GM18498 (cell line): ENCODE data around the gene PARN.
"Not testable (repeated sequence)": the region's sequence is repeated elsewhere in the genome, so short reads cannot be mapped to it uniquely, and the experiment has no call there.

Experiments
- ATAC-seq: cut with Tn5 transposase; IDR thresholded peaks from one replicate; pipeline ENCODE4 v1.9.1; 2021; ENCODE audit warnings: mild to moderate bottlenecking, moderate library complexity; ENCODE audit not compliant: unreplicated experiment

PARN gene

DNA sequence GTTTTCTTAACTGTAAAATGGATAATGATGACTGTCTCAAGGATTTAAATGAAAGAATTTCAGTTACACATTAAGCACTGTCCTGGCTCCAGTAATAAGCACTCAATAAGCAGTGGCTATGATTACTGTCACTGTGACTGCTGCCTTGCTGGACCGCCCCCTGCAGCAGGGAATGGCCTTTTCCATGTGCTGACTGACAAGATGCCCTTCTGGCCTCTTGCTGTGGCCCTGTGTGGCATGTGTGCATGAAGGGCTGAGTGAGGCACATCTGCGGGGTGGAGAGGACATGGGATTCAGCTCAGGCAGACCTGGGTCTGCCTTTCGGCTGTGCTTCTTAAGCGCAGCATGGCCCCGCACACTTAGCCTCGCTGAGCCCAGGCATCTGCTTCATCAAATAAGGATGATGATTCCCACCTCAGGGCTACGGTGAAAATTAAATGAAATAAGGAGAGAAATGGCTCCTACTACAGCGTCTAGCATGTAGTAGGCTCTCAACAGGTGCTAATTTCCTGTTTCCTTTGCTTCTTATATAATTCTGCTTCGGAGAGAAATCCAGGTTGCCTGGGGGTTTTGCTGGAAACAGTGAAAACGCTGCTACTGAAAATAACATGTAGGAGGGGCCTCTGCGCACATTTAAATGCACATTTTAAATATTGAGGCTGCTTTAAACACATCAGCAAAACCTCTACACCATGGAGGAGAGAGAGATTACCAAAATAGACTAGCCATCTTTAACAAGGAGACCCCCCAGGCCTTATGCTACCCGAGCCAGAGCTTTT lies 183.9 kb downstream of the PARN start:
- ATAC-seq = no peak

DNA sequence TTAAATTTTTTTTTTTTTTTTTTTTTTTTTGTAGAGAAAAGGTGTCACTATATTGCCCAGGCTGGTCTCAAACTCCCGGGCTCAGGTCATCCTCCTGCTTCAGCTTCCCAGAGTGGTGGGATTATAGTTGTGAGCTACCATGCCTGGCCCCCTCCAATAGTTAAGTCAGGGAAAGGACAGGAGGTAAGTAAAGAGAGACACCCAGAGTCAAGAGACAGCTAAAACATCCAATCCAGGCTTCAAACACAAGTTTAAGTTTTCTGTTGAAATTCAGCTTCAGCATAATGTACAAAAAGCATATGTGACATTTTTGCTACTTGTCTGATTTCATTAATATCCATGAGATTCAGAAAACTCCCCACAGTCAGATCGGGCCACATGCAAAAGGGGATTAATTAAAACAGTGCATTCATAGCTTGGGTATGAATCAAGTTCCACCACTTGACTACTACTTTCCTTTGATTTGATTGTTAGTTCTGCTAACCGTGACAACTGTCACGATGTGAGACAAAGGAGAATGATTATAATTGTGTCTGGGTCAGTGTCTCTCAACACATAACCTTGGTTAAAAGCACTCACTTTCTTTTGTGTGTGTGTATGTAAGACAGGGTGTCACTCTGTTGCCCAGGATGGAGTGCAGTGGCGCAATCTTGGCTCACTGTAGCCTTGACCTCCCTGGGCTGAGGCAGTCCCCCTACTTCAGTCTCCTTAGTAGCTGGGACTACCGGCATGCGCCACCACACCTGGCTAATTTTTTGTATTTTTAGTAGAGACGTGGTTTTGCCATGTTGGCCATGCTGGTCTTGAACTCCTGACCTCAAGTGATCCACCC lies 184.9 kb downstream of the PARN start:
- ATAC-seq = no peak

DNA sequence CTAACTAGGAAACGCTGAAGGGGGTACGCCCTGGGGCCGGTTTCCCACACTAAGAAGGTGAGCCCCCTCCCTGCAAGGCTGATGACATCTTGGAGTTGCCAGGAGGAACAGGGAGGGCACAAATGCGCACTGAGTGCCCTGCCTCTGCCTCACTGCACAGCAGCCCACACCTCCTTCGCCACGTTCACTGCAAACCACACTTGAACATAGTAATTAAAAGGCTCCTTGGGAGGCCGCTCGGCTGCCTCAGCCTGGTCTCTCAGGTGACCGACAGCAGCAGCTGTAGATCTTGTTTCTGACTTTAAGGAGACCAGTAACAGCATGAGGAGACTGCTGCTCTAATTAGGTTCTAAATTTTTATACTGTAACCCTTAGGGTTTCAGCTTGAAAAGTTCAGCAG lies 188.5 kb downstream of the PARN start:
- ATAC-seq = not testable (repeated sequence)

DNA sequence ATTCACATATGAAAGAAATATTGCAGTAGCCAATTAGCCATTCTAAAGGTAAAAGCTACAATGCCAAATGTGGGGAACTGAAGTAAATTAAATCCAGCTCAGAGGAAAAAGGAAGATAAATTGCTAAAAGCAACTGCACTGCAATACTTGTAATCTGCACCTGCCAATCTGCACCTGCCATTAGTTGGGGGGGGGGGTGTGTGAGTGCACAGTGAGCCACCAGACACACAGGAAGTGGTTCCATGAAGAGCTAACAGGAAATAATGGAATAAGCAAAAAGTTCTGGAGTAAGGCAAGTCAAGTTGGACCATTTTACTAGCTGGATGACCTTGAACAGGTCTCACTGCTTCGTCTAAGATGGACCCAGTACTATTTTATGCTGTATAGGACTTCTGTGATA lies 191.8 kb downstream of the PARN start:
- no peak for ATAC-seq

DNA sequence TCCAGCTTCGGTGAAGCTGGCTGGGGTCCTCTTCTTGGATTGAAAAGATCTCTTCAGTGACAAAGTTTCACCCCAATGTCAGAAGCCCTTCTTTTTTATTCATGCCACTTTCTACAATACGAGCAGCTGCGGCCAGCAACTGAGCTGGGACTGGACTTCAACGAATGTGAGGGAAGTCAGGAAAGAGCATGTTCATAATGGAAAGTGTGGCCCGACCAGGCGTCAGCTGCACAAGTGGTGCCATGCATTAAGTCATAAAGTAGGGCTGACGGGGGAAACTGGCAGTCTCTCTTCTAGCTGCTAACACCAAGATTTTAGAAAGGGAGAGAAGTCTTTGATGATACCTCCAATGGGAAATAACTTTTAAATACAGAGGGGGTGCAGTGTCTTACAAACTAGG lies 192.6 kb downstream of the PARN start:
- no peak for ATAC-seq

DNA sequence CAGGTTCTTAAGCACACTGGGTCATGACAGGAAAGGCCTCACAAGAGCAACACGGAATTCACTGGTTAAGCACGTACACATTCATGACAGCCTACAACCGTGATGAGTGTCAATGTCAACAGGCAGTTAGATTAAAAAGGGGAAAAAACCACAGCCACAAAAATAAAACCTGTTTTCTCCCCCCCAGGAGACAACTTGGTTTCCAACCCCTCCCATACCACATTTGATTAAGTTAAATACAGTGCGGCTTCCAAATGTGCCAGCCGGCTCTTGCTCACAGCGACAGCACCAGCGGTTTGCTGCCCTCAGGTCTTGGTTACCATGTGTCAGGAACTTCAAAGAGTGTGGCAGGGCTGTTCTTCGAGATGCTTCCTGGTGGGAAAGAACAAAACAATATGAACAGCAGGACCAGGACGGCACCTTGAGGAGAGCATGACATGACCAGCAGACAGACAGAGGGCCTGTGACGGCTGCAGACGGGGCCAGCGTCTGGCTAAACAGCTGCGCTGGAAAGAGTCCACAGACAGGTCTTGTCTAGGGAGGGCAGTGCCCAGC lies 193.6 kb downstream of the PARN start:
- ATAC-seq = no peak

DNA sequence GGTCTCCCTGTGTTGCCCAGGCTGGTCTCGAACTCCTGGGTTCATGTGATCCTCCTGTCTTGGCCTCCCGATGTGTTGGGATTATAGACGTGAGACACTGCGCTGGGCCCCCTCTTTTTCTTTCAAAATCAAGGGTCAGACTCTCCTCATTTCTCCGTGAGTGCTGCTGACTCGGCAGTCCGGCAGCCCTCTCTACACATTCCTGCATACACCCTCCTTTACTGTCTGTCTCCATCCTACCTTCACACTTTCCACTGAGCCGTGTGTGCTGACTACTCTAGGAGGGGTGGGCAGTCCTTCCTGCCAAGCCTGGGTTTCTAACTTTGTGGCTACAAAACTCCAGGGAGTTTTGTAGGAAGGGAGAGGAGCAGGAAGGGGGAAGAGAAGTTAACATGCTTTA lies 195.2 kb downstream of the PARN start:
- ATAC-seq = no peak

DNA sequence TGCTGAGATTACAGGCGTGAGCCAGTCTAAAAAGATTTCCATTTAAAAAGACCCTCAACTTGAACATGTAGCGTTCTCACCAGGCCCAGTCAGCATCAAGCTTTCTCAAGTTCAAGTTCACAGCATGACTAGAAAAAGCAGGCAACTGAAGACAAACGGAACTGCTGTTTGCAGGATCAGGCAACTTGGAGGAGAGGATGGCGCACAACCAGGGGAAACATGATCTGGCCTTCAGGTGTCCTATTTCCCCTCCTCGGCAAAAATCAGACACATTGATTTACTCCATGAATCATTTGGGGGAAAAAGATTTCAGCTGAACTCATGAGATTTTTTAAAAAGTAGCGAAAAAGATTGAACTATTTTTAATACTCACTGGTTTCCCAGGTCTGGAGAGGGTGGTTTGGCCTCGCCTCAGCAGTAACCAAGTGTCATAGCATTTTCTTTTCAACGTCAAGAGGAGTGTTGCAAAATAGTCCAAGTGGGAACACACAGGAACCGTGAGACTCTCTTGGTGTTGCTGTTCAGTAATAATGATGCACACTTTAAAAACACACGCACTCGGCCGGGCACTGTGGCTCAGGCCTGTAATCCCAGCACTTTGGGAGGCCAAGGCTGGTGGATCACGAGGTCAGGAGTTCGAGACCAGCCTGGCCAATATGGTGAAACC lies 201.0 kb downstream of the PARN start:
- ATAC-seq = not testable (repeated sequence)

DNA sequence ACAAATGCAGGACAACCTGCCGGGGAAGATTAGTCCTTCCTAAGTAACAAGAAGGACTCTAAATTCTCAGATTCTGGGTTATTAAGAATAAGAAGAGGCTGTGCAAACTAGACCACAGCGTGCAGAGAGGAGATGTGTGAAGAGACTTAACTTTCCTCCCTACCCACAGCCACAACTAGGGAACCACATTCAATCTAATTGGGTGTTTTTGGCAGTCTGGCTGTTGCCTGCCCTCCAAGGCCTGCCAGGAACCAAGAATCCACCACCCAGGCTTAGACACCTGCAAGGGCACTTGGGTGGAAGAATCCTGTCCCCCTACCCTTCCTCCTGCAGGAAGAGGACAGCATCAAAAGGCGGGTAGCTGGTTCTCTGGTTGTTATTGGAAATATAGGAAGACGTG lies 202.0 kb downstream of the PARN start:
- ATAC-seq = no peak

DNA sequence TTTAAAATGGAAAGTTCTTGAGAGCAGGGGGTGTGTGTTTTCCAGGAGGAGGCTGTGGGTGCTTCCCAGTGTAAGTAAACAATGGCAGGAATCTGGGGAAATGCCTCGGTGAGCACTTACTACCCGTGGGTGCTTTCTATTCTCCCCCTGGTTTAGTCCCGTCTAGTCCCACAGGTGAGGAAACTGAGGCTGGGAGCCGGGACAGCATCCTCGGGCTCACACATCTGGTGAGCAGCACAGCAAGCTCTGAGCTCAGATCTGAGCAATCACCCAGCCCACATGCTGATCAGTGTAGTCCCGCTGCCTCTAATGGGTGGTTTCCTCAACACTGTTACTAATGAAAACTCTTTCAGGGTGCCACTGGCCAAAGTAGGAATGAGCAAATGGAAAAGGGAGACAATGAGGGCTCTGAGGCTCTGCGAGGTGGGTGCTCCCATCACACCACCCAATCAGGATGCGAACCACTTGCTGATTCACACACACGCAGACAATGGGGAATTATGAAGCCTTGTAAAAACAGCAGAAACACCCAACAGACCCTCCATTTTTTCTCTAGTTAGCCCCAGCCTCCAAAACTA lies 202.6 kb downstream of the PARN start:
- ATAC-seq = no peak

DNA sequence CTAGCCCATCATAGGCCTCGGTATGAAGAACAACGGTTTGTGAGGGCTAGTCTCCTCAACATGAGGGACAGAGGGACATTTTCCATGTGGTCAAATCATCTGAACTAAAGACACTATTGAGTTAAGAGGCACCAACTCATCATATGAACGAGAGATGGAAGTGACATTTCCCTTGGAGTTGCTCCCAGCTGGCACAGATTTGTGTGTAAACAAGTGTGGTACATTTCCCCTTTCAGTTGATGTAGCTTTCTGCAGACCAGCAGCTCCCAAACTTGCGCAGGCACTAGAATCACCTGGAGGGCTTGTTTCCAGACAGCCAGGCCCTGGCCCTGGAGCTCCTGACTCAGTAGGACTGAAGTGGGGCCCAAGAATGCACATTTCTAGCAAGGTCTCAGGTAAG lies 205.5 kb downstream of the PARN start:
- no peak for ATAC-seq

DNA sequence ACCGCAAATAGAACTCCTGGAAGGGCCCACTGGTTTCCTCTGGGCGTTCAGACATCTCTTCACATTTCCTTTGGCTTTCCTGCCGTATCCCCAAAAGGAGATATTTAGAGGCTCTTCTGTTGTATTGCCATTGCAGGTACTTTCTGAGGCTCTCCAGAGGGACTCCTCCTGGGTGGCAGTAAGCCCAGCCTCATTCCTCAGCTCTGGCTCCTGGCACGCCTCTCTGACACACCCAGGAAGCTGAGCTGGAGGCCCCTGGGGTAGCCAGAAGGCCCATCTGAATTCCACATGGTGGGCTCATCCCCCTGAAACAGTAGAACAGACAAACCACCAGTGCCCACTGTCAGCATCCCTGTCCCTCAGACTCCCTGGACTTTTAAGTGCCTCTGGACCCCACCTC lies 206.7 kb downstream of the PARN start:
- no peak for ATAC-seq

DNA sequence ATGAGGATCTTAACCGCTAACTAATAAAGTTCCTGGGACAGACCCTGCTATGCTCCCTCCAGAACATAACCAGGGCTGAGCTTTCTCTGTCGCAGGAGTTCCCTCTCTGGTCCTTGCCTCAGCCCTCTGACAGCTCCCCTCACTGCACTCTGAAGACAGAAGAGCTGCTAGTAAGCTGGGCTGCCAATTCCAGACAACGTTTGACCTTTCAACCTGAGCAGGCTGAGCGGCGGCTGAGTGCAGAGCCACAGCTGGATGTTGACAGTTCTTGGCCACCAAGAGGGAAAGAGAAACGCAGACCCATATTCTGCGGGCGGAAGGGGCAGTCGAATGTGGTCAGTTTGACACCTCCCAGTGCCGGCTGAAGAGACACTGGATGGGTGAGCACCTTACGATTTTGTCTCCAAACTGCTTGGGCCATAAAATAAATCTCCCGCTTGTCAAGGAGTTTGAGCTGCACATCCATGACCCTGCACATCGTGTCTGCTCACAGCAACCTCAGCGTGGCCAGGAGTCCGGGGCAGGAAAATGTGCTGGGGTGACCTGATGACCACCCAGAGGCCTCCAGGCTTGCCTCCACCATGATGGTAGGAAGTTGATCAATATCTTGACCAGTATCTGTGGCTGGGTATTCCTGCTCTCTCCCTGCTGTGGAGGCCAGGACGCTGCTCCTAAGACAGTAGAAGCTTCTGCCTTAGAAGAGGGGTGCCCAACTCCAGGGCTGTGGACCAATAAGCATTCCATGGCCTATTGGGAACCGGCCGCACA lies 209.2 kb downstream of the PARN start:
- no peak for ATAC-seq

DNA sequence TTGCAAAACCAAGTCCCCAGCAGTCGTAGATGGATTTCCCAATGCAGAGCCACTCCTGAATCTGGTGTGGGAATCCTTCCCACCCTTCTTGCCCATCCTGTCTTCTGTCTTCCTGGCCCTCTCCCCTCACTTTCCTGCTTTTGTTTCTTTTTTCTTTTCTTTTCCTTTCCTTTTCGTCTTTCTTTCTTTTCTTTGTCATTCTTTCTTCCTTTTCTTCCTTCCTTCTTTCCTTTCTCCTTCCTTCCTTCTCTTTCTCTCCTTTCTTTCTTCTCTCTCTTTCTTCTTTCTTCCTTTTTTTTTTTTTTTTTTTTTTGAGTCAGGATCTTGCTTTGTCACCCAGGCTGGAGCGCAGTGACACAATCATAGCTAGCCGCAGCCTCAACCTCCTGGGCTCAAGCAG lies 209.8 kb downstream of the PARN start:
- ATAC-seq = not testable (repeated sequence)

DNA sequence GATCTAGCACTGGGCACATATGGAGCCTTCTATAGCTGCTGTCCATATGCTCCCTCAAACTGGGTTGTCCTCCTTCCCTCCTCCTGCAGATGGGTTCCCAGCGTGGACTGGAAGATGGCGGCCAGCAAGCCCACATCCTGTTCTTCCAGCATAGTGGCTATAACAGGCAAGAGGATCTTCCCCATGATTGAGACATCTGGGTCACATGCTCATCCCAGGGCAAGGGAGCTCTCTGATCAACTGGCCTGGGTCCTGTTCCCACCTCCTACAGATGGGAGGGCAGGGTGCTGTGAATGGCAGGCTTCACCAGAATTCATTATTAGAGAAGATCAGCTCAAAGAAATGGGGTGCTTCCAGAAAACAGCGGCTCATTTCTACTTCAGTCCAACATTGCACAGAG lies 210.2 kb downstream of the PARN start:
- no peak for ATAC-seq

DNA sequence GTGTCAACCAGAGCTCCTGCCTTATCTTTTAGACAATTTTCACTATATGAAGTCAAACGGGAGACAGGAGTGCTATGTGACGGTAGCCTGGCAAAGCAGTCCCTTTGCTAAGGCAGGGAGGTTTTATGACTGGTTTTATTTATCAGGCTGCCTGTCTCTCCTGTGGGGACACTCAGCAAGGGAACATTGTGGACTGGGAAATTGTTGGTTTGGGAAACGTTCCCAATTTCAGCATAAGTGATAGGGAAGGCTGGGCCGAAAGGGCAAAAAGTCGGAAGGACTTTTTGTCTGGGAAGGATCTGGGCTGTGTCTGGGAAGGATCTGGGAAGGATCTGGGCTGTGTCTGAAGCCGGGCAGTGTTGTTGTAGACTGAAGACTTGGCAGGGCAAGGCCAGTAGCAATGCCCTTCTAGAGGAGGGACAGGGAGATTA lies 211.2 kb downstream of the PARN start:
- no peak for ATAC-seq

DNA sequence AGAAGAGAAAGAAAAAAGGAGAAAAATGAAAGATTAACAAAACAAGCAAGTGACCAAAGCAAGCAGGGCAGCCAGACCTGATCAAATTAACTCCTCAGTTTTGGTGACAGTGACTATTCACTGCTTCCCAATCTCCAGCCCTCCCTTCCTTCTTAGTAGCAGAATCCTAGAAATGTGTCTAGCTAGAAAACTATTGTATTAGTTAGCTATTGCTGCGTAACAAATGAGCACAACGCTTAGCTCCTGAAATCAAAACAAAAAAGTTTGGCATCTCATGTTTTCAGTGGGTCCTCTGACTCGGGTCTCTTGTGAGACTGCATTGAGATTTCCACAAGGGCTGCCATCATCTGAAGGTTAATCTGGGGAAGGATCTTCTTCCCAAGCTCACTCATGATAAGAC lies 213.9 kb downstream of the PARN start:
- no peak for ATAC-seq

DNA sequence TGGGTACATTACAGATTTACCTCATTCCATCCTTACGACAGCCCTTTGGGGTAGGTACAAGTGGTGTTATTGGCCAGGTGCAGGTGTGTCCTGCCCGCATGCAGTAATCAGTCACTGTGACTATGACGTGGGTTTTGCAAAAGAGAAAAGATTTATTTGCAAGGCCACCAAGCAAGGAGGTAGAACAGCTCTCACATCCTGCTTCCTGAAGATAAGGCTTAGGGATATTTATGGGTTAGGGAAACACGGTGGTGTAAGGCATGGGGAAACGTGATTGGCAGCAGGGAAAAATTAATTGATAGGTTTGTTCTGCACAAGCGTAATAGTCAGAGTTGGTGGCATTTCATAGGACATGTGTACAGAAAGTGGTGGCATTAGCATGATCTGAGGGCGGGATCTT lies 214.8 kb downstream of the PARN start:
- ATAC-seq = no peak

DNA sequence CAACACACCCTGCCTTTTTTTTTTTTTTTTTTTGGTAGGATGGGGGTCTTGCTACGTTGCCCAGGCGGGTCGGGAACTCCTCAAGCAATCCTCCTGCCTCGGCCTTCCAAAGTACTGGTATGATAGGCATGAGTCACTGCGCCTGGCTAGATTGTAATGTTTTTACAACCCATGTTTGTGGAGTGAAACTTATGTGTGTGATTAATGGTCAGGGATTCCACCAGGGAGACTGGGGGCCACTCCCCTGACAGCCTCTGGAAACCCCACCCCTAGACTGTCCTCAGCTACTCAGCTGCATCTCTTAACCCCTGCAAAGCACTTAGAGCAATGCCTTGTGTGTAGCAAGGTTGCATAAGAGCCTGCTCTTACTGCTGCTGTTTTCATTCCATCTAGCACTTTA lies 220.5 kb downstream of the PARN start:
- ATAC-seq = no peak

DNA sequence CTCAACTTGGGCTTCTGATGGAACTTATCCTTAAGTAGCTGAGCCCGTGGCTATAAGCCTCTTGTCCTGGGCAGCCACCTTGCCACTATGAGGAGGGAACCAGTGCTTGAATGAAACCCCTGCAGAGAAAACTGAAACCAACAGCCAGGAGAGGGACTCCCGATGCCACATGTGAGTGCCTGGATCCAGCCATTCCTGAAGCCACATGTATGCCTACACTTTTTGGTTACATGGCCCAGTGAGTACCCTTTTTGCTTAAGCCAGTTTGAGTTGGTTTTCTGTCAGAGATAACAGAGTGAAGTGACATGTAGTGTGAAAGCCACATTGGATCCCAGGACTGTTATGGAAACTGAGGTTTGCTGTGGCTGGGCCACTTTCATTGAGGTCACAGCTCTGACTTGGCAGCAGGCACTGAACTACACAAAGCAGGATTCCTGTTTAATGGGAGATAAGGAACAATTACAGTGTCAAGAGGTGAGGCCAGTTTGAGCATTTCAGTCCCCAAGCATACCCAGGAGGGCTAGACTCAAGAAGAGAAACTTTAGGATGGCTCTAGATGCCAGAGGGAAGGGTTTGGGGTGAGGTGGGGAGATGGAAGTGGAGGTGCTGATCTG lies 222.2 kb downstream of the PARN start:
- ATAC-seq = no peak
